SH-SY5Y (cell line): Measurements from ENCODE around the gene ASCL1.

Experiments
- GATA2 ChIP-seq: IDR thresholded peaks from 2 replicates; pipeline ENCODE4 v1.6.1; 2011; ENCODE audit warnings: mild to moderate bottlenecking, low read depth, low read length
- GATA3 ChIP-seq: IDR thresholded peaks from 2 replicates; pipeline ENCODE4 v1.6.1; 2011; ENCODE audit warnings: low read depth, mild to moderate bottlenecking, low read length, moderate library complexity

DNA sequence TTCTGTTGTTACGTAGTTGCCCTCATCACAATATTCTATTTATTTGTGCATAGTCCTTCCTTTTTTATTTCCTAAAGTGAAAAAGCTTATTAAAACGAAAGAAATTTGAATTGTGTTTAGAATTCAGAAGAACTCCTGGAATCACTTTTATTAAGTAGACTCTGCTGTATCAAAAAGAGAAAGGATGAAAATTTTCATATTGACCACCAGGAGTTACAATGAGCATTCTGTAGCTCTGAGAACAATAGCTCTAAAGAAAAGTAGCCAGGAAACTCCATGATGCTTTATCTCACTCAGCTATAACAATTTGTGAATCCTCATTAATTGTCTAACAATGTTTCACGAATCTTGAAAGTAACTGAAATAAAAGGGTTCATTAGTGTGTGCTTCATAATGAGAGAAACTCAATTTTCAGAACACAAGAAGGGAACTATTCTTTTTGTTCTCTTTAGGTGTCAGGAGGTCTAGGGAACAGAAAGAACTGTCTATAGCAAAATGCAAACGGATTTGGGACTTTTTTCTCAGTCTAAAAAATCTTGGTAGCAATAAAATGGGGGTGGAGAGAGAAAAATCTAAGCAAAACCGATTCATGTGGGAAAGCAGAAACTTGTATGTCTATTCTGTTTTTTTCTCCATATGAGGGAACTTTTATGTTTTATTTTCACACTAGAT is 19.3 kb downstream of the ASCL1 start:
- TF ChIP-seq GATA3 (no peak), GATA2 (no peak)
